NCI-H1092 (cell line): ENCODE results near the gene PWWP2B.
"Not testable (repeated sequence)": the region's sequence is repeated elsewhere in the genome, so short reads cannot be mapped to it uniquely, and the experiment has no call there.

ENCODE experiments used
- DNase-seq: peaks from one replicate; lab custom pipeline; 2025; lab: John Stamatoyannopoulos, UW

Gene PWWP2B

DNA sequence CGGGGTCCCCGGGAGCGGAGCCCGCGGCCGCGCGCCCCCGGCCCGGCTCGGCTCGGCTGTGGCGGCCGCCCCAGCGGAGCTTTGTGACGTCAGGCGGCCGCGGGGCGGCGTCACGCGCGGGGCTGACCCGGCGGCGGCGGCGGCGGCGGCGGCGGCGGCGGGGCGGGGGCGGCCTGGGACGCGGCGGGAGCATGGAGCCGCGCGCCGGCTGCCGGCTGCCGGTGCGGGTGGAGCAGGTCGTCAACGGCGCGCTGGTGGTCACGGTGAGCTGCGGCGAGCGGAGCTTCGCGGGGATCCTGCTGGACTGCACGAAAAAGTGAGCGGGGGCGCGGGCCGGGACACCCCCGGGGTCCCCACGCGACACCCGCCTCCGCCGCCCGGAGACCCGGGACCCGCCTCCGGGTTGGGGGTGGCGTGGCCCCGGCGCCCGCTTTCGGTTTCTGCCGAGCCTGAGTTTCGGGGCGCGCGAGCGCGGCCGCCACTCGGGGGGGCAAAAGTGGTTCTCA, at the start of gene PWWP2B:
Gene PWWP2B, plus strand, starts transcription at position 165 of the 506 bp plus-strand sequence. Its CDS starts 27 bp downstream, at position 192.
- DNase-seq, result no peak

DNA sequence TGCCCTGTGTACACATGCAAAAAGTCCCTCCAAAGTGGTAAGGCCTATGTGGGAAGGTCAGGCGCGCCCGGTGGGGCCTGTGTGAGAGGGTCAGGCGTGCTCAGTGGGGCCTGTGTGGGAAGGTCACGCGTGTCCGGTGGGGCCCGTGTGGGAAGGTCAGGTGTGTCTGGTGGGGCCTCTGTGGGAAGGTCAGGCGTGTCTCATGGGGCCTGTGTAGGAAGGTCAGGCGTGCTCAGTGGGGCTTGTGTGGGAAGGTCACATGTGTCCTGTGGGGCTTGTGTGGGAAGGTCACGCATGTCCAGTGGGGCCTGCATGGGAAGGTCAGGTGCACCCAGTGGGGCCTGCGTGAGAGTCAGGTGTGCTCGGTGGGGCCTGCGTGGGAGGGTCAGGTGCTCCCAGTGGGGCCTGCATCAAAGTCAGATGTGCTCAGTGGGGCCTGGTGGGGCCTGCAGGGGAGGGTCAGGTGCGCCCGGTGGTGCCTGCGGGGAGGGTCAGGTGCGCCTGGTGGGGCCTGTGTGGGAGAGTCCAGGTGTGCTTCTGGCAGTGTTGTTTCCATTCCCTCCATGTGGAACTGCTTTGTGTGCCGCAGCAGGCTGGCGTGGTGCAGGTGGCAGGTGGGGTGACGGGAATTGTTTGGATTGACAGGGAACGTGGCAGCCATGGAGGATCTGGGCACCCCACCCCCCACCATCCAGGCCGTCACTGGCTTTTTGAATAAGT, 49.6 kb upstream of the PWWP2B start:
- no peak for DNase-seq

DNA sequence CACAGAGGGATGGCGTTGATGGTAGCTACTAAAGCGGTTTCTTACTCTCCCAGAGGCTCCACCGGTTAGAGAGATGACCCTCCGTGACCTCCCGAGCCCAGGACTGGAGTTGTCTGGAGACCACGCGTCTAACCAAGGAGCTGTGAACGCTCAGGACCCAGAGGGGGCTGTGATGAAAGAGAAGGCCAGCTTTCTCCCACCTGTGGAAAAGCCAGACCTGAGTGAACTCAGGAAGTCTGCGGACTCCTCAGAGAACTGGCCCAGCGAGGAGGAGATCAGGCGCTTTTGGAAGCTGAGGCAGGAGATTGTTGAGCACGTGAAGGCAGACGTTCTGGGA, 49.1 kb upstream of the PWWP2B start:
- DNase-seq, result no peak

DNA sequence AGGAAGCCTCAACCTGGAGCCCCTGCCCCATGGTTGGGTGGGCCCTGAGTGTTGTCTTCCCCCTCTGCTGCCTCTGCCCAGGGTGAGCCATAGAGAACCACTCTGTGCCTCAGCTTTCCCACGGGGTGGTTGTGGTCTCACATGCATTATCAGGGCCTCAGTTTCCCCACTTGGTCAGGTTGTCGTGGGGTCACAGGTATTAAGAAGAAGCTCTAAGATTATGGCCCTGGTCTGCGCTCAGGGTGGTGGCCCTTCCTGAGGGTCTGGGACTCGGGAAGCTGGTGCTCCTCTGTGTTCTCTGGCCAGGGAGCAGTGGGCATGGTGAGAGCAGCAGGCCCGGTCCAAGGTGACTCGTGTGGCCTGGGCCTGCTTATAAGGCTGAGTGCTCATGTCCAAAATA, 47.2 kb upstream of the PWWP2B start:
- DNase-seq, result no peak

DNA sequence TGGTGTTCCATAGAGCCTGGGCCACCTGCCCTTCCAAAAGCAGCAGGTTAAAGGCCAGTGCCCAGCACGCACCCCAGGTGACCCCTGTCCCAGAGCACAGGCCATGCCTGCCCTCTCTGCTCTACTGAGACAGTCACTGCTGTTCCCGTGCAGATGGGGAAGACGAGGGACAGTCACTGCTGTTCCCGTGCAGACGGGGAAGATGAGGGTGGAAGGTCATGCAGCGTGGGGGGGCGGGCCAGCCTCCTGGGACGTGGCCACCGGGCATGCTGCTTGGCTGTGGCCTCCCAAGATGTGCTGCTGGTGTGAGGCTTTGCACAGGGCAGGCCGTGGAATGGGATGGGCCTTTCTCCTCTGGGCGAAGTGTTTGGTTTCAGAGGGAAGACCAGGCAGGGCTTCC, 46.6 kb upstream of the PWWP2B start:
- no peak for DNase-seq

DNA sequence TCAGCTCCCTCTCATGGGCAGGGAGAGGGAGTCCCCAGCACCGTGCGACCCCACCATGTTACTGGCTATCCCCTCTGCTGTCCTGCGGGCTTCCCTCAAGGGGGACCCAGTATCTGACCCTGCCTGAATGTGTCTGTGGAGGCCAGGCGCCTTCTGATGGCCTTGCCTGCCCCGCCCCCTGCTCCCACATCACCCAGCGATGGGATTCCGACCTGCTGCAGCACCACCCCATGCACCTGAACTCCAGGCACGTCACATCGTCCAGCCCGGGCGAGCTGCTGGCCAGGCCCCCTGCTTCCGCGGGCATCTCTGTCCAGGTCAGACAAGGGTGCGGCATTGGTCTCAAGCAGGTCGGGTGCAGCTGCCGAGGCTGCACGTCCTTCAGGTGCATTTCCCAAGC, 46.1 kb upstream of the PWWP2B start:
- no peak for DNase-seq

DNA sequence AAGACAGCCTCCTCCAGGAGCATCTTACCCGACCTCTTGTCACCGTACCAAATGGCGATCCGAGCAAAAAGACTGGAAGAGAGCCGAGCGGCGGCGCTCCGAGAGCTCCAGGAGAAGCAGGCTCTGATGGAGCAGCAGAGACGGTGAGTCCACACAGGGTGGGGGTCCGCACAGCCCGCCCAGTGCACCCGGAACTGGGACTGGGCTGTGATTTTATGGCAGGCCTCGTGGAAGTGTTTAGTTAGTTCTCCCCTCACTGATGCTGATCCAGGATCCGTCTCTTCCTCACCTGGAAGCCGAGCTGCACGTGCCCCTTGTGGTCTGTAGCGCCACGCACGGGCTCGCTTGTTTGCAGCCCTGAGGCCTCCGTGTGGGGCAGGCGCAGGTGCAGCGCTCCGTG, 45.4 kb upstream of the PWWP2B start:
- no peak for DNase-seq

DNA sequence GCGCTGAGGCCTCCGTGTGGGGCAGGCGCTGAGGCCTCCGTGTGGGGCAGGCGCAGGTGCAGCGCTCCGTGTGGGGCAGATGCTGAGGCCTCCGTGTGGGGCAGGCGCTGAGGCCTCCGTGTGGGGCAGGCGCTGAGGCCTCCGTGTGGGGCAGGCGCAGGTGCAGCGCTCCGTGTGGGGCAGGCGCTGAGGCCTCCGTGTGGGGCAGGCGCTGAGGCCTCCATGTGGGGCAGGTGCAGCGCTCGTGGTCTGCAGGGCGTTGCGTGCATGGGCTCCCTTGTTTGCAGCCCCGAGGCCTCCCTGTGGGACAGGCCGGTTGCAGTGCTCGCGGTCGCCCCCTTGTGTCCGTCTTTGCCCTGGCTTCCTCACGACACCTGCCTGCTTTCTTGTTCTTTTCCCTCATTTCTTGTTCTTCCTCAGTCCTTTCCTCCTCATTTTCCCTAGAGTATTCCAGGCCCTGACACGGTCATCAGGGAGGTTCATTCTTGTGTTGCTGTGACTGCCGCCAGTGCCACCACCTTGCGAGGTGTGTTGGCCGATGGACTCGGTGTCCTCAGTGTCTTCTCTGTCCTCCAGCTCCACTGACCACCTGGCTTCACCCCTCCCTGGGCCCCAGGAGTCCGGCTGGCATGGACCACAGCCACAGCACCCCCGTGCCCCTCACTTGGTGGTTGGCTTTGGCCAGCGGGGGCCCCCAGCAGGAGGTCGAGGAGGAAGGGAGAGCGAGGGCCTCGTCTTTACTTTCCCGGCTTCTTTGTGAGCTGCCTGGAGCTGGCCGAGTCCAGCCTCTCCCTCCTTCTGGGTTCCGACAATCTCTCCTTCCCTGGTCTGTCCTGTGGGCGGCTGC, 44.3 kb upstream of the PWWP2B start:
- DNase-seq, result not testable (repeated sequence)

DNA sequence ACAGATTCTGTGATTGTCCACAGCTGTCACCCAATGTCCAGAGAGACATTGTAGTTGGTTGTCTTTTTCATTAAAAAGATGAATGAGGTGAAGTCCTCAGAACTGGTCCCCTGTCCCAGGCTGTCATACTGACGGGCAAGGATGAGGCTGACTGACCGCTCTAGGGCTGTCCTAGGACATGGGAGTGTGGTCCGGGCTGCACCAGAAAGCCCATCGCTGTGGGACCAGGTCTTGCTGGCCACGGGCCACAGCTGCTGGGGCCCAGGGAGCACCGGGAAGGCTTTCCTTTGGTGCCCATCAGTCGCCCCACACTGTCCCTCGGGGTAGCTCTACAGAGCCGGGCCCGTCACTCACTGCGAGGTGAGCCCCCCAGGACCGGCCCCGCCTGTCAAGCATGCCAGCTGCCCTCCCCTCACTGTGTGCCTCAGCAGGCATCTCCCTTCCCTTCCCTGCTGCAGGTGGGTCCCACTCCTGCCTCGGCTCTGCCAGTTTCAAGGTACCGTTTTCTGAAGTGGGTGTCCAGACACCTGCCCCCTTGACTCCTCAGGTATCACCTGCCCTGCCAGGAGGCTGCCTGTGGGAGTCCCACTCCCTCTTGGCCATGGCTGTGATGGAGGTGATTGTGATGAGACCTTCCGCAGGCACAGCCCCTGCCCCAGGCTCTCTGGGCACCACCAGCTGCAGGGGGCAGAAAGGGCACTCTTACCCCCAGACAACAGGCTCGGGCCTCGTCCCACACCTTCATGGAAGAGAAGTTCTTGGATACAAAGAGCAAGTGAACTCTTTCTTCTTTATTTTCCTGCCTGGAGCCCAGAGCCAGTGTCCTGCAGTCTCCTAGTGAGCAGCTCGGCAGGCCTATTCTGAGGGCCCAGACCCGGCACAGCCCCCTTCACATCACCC, 43.3 kb upstream of the PWWP2B start:
- DNase-seq, result no peak

DNA sequence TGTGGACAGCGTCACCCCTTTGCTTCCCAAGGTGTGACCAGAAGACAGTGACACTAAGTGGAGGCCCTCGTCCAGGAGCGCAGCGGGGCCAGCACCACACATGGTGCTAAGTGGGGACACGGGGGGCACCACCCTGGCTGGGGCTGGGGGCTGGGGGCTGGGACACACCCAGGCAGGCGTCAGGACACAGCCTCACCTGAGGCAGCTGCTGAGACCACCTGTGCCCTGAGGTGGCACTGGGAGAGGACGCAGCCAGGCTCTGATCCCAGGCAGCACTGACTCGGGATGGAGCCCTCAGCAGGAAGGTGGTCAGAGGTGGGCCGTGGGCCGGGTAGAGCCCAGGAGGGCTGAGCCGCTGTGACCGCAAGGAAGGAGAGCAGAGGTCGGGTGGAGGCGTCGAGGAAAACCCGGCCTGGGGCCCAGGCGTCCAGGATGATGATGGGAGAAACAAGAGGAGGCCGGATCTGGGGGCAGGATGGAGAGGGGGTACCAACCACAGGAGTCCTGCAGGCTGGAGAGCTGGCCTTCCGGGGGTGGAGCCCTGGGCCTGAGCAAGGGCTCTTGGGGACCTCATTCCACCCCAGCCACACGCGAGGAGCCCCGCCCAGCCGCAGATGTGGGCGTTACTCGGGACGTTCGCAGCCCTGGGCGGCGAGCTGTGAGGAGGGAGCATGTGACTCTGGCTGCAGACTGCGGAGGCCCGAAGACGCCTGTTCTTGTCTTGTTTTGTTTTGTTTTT, 42.5 kb upstream of the PWWP2B start:
- DNase-seq, result no peak

DNA sequence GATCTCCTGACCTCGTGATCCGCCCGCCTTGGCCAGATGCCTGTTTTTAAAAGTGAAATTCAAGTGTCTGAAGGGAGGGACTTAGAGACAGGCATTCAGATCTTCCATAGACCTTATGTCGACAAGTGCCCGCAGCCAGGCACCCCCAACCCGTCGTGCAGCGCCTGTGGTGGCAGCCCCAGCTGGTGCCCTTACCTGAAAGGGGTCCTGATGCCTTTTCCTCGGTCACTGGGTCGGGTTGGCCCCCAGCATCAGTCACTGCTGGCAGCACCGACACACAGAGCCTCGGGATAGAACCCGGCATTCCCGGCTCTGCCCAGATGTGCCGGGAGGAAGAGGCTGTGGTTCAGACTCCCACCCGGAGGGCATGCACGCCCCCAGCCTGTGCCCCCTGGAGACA, 41.7 kb upstream of the PWWP2B start:
- DNase-seq, result no peak

DNA sequence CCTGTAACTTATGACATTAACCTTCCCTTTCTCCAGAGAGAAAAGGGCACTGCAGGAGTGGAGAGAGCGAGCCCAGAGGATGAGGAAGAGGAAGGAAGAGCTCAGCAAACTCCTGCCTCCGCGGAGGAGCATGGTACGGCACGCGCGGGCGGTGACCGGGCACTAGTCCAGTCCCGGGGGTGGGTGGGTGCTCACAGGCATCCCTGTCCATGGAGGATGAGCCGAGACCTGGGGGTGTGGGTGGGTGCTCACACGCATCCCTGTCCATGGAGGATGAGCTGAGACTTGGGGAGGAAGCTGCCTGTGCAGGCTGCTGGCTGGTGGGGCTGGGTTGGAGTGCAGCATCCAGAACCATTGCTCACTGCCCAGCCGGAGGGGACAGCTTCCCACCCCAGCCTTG, 41.2 kb upstream of the PWWP2B start:
- no peak for DNase-seq

DNA sequence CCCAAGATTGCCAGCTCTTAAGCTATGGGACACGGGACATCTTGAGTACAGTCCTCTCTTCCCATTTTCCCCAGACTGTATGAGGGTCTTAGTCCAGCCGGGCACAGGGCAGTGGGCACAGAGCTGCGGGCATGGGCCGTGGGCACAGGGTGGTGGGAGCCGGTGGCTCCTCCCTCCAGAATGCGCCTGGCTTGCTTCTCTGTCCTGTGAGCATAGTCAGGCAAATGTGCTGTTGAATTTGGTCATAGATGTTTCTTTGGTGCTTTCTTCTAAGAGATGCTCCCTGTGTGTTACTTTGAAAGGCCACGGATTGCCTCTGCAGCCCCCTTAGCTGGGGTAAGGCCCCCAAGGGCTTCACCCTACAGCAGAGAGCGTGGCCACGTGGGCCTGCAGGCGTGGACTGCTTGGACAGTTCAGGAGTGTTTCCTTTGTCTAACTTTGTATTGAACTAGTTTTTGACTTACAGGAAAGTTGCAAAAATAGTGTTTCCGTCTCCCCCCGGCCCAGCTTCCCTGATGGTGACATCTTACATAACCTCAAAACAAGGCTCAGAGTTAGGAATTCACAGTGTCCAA, 40.3 kb upstream of the PWWP2B start:
- DNase-seq, result no peak

DNA sequence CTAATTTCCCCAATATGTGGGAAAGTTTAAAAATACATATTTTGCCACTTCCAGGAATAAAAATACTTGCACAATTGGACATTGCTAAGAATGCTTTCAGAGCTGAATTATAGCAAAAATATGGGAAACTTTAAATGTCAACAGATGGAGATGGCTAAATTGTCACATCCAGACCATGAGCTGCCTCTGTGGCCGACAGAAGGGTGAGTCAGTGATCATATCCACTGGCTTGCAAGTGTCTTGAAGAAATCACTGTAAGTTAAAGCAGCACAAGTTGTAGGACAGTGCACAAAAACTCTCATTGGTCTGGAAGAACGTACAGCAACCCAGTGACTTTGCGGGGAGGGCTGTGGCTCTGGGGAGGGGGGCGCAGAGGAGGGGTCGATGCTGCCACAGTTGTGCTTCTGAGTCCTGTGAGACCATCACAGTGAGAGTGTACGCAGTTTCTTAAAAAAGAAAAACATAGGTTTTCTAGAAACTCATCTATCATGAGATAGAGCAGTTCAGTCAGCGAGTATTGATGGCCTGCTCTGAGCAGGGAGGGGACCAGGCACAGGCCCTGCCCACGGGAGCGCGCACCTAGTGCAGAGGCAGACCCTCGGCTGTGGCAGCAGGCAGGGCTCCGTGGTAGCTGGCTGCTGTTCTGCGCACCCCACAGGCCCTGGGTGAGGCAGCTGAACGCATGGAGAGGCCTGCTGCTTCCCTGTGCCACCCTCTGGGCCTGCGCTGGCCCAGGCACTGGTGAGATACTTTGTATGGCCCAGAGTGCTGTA, 39.5 kb upstream of the PWWP2B start:
- DNase-seq, result no peak

DNA sequence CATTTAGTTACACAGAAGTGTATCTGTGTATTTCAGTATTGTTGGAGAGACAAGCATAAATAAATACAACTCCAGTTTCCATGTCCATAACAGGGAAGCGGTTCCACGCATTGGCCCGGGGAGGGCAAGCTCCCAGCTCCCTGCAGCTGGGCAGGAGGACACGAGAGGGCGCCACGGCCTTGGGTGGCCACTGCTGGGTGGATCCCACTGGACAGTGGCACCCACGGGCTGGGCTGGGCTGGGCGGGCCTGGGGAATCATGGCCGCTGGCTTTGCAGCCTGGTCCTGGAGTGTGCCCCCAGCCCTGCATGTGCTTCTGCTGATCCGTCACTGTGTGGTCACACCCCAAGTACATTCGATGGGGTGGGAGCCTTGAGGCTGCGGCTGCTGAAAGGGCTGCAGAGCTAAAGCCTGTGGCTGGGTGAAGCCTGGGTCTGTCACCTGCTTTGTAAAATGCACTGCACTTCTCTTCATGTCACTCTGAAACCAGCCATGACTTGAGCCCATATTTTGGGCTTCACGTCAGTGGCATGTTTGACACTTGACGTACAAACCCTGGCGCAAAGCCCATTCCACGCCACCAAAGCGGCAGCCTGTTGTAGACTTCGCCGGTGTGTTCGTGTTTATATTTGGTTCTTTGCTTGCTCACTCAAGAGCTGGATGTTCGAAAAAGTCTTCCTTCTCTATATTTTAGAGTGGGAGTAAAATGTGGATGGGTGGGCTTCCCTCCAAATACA, 37.5 kb upstream of the PWWP2B start:
- no peak for DNase-seq

DNA sequence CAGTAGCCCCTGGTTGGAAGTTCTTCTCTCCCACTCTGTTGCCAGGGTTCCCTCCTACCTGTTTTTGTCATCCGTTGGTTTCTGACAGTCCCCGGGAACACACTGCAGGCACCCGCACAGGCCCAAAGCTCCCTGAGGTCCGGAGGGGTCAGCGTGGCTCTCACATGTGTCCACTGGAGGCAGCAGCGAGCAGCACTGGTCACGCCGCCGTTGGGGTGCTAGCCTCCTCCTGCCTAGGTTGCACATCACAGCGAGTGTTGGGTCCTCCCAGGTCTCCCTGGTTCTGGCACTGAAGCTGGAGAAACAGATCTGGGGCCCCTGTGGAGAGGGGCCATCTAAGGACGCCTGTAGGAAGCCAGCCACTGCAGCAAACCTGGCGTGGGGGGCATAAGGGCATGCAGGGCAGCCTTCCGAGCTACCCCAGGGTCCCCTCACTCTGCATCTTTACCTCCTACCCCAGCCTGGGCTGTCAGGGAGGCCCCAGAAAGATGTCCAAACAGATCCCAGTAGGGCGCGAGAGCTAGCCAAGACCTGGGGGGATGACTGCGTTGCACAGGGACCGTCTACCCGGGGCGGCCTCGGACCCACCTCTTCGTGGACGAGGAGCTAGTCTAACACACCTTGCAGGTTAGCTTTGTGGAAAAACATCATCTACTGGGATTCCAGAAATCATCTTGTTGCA, 36.1 kb upstream of the PWWP2B start:
- no peak for DNase-seq

DNA sequence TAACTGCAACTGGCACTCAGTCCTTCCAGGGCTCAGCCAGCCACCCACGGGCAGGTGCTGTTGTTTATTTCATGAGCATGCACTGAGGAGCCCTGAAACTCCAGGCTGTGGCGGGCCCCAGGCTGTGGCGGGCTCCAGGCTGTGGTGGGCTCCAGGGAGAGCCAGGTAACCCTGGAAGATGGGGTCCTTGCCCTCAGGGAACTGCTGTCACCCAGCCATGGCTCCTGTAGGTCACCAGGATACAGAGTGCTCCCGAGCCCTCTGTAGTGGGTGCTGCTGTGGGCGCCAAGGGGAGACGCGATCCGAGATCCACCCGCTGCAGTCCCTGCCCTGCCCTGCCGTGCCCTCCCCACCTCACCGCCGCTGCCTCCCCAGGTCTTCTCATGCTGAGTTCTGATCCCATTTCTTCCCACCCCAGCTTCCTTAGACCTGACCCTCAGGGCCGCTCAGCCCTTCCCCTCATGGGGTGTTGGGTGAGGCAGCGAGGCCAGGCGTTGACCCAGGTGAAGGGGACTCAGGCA, 35.4 kb upstream of the PWWP2B start:
- no peak for DNase-seq

DNA sequence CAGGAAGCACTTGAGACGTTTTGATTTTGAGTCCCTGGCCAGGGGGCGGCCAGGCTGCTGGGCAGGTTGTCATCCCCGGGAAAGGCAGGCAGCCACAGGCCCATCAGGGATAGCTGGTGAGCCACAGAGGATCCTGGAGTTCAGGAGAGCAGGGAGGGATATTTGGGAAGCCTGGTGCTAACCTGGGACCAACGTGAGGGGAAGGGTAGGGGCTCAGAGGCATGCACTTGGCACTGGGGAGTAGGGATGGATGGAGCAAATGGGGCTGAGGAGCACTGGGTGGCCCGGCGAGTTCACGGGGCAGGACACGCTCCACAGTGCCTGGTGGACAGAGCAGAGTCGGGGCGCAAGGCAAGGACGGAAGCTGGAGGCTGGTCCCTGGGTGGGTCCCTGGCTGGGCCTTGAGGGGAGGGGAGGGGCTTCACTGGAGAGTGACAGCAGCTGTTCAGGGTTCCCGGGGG, 34.8 kb upstream of the PWWP2B start:
- no peak for DNase-seq

DNA sequence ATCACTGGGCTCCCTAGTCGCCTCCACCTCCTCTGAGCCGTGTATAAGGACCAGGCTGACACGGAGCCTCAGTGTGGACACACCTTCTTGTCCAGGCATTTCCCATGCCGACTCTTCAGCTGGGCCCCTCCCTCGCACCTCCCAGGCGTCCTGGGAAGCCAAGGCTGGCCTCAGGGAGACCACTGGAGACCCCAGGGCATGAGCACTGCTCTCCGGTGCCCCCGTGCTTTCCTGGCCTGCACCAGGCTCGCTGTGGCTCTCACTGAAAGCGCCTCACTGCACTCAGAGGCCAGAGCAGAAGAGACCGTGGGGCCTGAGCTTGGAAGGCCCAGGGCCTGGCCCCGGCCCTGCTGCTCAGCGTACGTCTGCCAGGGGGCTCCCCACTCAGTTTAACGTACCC, 33.6 kb upstream of the PWWP2B start:
- no peak for DNase-seq
